AG09319 (cell line): ENCODE data around the gene ZC3H10.

Experiments used
- DNase-seq: peaks from one replicate; pipeline ENCODE4 v3.0.0-alpha.2; 2010; ENCODE audit warnings: low read depth; ENCODE audit errors: extremely low read depth
- CTCF ChIP-seq: IDR thresholded peaks from 2 replicates; pipeline ENCODE4 v1.5.1; 2011; ENCODE audit warnings: low read depth, mild to moderate bottlenecking, inconsistent platforms, low read length, moderate library complexity

The ZC3H10 gene

DNA sequence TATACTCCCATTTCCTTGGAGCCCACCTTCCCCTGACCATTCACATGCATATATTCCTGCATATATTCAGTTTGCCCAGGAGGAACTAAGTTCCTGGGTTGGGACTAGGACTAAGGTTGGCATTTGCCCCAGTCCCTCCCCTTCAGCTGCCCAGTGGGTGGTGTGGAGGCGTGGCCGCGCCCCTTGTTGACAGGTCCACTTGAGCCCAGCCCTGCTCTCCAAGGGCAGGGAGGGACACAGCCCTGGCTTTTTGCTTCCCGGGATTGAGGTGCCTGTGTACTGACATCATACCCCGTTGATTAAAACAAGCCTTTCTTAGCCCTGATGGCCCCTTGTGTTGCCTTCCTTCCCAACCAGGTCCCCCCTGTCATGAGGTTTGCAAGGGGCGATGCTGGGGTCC lies 30.8 kb upstream of the ZC3H10 start:
- DNase-seq: no peak

GRCh38 chr12:56097738-56098137 lies 20.3 kb upstream of the ZC3H10 start:
- no peak for TF ChIP-seq CTCF
- no peak for DNase-seq

More for the DNA sequence above, 30.8 kb upstream of the ZC3H10 start:
- no peak for TF ChIP-seq CTCF

- no peak for DNase-seq
- TF ChIP-seq CTCF: no peak
These were observed 19.5 kb upstream of the ZC3H10 start for GRCh38 chr12:56098592-56098991.

GRCh38 chr12:56099787-56100186 lies 18.3 kb upstream of the ZC3H10 start:
- no peak for TF ChIP-seq CTCF
- DNase-seq: no peak

- DNase-seq: no peak
These were observed 17.0 kb upstream of the ZC3H10 start for GRCh38 chr12:56101045-56101444.

DNA sequence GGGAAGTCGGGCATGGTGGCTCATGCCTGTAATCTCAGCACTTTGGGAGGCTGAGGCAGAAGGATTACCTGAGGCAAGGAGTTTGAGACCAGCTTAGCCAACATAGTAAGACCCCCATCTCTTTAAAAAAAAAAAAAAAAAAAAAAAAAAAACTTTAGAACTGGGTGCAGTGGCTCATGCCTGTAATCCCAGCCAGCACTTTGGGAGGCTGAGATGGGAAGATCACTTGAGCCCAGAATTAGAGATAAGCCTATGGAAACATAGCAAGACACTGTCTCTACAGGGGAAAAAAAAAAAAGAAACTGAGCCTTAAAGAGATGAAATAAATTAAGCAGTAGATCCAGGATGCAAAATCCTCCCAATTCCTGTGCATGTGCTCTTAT lies 15.4 kb upstream of the ZC3H10 start:
- TF ChIP-seq CTCF: no peak
- DNase-seq: no peak

More at GRCh38 chr12:56101045-56101444, 17.0 kb upstream of the ZC3H10 start:
- no peak for TF ChIP-seq CTCF

DNA sequence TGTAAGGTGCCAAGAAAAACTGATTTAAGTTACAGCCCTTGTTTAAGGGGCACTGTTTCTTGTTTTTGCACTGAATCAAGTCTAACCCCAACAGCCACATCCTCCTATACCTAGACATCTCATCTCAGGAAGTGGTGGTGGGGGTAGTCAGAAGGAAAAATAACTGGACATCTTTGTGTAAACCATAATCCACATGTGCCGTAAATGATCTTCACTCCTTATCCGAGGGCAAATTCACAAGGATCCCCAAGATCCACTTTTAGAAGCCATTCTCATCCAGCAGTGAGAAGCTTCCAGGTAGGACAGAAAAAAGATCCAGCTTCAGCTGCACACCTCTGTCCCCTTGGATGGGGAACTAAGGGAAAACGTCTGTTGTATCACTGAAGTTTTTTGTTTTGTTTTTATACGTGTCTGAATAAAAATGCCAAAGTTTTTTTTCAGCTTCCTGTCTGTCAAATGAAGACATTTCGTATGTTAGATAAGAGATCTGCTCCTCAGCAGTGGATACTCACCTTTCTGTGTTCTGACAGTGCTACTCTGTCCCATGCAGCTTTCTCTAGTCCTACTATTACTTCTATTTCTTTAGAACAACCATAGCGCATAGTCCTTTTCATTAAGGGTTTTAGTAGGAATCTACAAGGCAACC lies 14.9 kb upstream of the ZC3H10 start:
- TF ChIP-seq CTCF: no peak
- DNase-seq: no peak
